Measurements from ENCODE around the gene HLCS.

DNA sequence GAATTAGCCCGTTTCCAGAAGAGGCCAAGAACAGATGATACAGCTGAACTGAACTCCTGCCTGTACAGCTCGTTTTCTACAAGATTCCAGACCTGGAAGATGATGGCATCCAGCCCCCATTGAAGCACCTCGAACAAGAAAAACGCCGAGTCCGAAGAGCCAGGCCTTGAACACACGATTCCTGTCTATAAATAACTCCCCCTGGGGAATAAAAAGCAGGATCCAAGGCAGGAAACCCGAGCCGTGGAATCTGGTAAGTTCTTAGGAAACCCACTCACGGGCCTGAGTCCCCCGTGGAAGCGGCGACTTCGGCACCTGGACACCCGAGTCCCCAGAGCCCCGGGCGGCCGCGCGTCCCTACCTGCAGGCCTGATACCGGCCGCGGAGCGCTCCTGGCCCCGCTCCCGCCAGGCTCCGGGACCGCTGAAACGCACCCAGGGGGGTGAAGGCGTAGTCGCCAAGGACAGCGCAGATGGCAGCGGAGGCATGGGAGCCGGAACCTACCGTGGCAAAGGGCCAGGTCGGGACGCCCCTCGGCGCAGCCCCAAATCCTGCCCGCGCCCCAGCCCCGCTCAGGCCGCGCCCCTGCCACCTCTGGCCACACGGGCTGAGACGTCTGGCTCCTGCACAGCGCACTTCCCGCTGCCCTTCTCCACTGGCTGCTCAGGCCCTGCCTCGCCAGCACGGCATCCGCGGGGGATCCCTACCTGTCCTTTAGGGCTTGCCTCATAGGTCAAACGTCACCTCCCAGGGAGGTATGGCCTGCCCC, 14.0 kb upstream of the HLCS start:
- TF ChIP-seq CTCF (IDR thresholded peaks at IDR 0.05; ENCODE audit: insufficient read depth, low read length, poor library complexity, severe bottlenecking): no peak
- TF ChIP-seq EZH2phosphoT487 (conservative IDR thresholded peaks at IDR 0.05; ENCODE audit: low read length): no peak

All from SU-DHL-6 (cell line).